CD14-positive monocyte (primary cell): Measurements from ENCODE around the gene RPE. TPM values are rescaled to one million over a fixed set of nuclear protein-coding genes. Genes with fewer than 3 reads are reported as not detected.
A peak's percentile ranks its signal among the peaks of the same experiment; 100 is the strongest.

Source experiments
- DNase-seq, 3 donors: peaks; one replicate each; pipeline ENCODE4 v3.0.0-alpha.2; 2011 to 2022
- H2AFZ ChIP-seq: 2 replicates; pipeline ENCODE4 v1.6.0; 2012; ENCODE audit warnings: mild to moderate bottlenecking, low read depth, low read length, inconsistent platforms; ENCODE audit not compliant: insufficient read depth, poor library complexity, severe bottlenecking
- H3K27ac ChIP-seq, 2 donors: 1 replicate in 1 of 2; 2 replicates in 1 of 2; pipeline ENCODE4 v1.5.1; 2012 to 2013; ENCODE audit warnings: low read length in 2 of 2, control low read depth in 1 of 2, inconsistent platforms in 1 of 2, low read depth in 1 of 2, mild to moderate bottlenecking in 1 of 2
- H3K27me3 ChIP-seq, 2 donors: one replicate each; pipeline versions ENCODE4 v1.6.0 to v1.6.1; 2011 to 2013; ENCODE audit warnings: low read length in 2 of 2; ENCODE audit not compliant: control insufficient read depth in 2 of 2, insufficient read depth in 2 of 2
- H3K36me3 ChIP-seq, 2 donors: replicated peaks in 1 of 2; 1 replicate in 1 of 2; 2 replicates in 1 of 2; pipeline versions ENCODE4 v1.5.1 to v1.6.1; 2012 to 2013; ENCODE audit warnings: low read length in 2 of 2, control low read depth in 1 of 2, inconsistent platforms in 1 of 2, mild to moderate bottlenecking in 1 of 2; ENCODE audit not compliant: insufficient read depth in 2 of 2, control insufficient read depth in 1 of 2
- H3K4me1 ChIP-seq, 2 donors: 1 replicate in 1 of 2; 2 replicates in 1 of 2; pipeline versions ENCODE4 v1.5.1 to v1.6.1; 2012 to 2013; ENCODE audit warnings: low read length in 2 of 2, control low read depth in 1 of 2, inconsistent platforms in 1 of 2, mild to moderate bottlenecking in 1 of 2, moderate library complexity in 1 of 2; ENCODE audit not compliant: insufficient read depth in 2 of 2, control insufficient read depth in 1 of 2
- H3K4me2 ChIP-seq: replicated peaks from 2 replicates; pipeline ENCODE3; 2012; ENCODE audit warnings: low read length, moderate library complexity, mild to moderate bottlenecking; ENCODE audit not compliant: poor library complexity, severe bottlenecking; ENCODE audit errors: extremely low read depth
- H3K4me3 ChIP-seq, 3 experiments: fragments of 200-600 bp in 1 of 3; sonication (generic) in 1 of 3; replicated peaks in 1 of 3; 1 replicate in 2 of 3; 2 replicates in 1 of 3; pipeline ENCODE4 v1.5.1; 2011 to 2013; ENCODE audit warnings: low read length in 3 of 3, mild to moderate bottlenecking in 3 of 3, control low read depth in 2 of 3, low read depth in 2 of 3, inconsistent platforms in 1 of 3, moderate library complexity in 1 of 3
- H3K79me2 ChIP-seq: 2 replicates; pipeline ENCODE4 v1.6.0; 2012; ENCODE audit warnings: mild to moderate bottlenecking, control low read depth, inconsistent platforms, low read length, moderate library complexity; ENCODE audit not compliant: insufficient read depth
- H3K9ac ChIP-seq: 2 replicates; pipeline ENCODE4 v1.6.0; 2017; ENCODE audit warnings: low read length, mild to moderate bottlenecking; ENCODE audit not compliant: insufficient read depth, poor library complexity, severe bottlenecking
- H3K9me3 ChIP-seq, 2 donors: replicated peaks in 1 of 2; 1 replicate in 1 of 2; 2 replicates in 1 of 2; pipeline versions ENCODE4 v1.5.1 to v1.6.1; 2012 to 2013; ENCODE audit warnings: low read length in 2 of 2, control low read depth in 1 of 2; ENCODE audit not compliant: control insufficient read depth in 1 of 2, insufficient read depth in 1 of 2
- H4K20me1 ChIP-seq: 2 replicates; pipeline ENCODE4 v1.6.0; 2012; ENCODE audit warnings: mild to moderate bottlenecking, low read length, control low read depth, moderate library complexity; ENCODE audit not compliant: insufficient read depth
- H3K27ac Mint-ChIP-seq, 7 donors: one replicate each; pipeline ENCODE4 v1.8.0; 2020; ENCODE audit warnings: mild to moderate bottlenecking in 7 of 7, mixed read lengths in 7 of 7, moderate library complexity in 6 of 7, inconsistent platforms in 2 of 7
- H3K27me3 Mint-ChIP-seq, 3 donors: one replicate each; pipeline ENCODE4 v1.8.0; 2021 to 2022; ENCODE audit warnings: low read depth in 3 of 3, mild to moderate bottlenecking in 3 of 3, mixed read lengths in 3 of 3, moderate library complexity in 3 of 3, inconsistent platforms in 1 of 3
- H3K36me3 Mint-ChIP-seq, 2 donors: one replicate each; pipeline ENCODE4 v1.8.0; 2020; ENCODE audit warnings: mixed read lengths in 2 of 2, inconsistent platforms in 1 of 2, mild to moderate bottlenecking in 1 of 2
- H3K4me1 Mint-ChIP-seq: one replicate; pipeline ENCODE4 v1.8.0; 2020; ENCODE audit warnings: mild to moderate bottlenecking, mixed read lengths
- H3K4me3 Mint-ChIP-seq, 2 donors: one replicate each; pipeline ENCODE4 v1.8.0; 2020; ENCODE audit warnings: mild to moderate bottlenecking in 2 of 2, mixed read lengths in 2 of 2, moderate library complexity in 1 of 2
- H3K9me3 Mint-ChIP-seq, 7 donors: one replicate each; pipeline ENCODE4 v1.8.0; 2020 to 2022; ENCODE audit warnings: mixed read lengths in 7 of 7, mild to moderate bottlenecking in 6 of 7, moderate library complexity in 6 of 7, inconsistent platforms in 2 of 7
- WGBS: methylation state at CpG from one replicate; pipeline ENCODE4 v1.1.5; 2013; ENCODE audit warnings: missing lambda C conversion rate; ENCODE audit not compliant: insufficient coverage; 5-methylcytosine and 5-hydroxymethylcytosine counted together
- intact Hi-C, 2 donors: fragments of 100-400 bp; cut with micrococcal nuclease; formaldehyde crosslinking; loops; one replicate each; pipeline versions ENCODE4 v1.15.0 to v1.15.1; 2023
- polyA plus RNA-seq, 3 donors: library from polyadenylated mRNA; depleted of rRNA in 1 of 3; unstranded in 2 of 3; stranded (reverse) in 1 of 3; fragments of 300-500 nt in 2 of 3; fragments of >200 nt in 1 of 3; fragmentation: Illumina TruSeq in 2 of 3; gene quantifications; 1 replicate in 2 of 3; 2 replicates in 1 of 3; pipeline ENCODE4 v1.2.3, GENCODE V29; 2012 to 2021
- TF ChIP-seq, protein P1 (sequence below): fragments of 200-600 bp; IDR thresholded peaks from one replicate; pipeline ENCODE4 v1.8.0; 2022; ENCODE audit warnings: antibody characterized with exemption, mild to moderate bottlenecking

The RPE gene
- polyA plus RNA-seq, 3 donors, result 32.3 to 38.1 (median 33.8) TPM

- Mint-ChIP-seq H3K9me3 (peaks cover 0 to 3% (median 0%) of the 10 kb centered on the region in 7 donors), H3K27ac (peak overlapping the region; percentile 73 to 93 (median 84)), H3K36me3 (peaks cover 21 to 36% of the 10 kb centered on the region in 2 donors), H3K4me3 (peak overlapping the region in 1 of 2 donors; percentile 24), H3K27me3 (no peaks in the 10 kb centered on the region), H3K4me1 (peaks cover 60% of the 10 kb centered on the region)
- H3K9me3 ChIP-seq, result no peaks in the 10 kb centered on the region
- H3K4me1 ChIP-seq, result peaks cover 46 to 55% of the 10 kb centered on the region in 2 donors
- intact Hi-C loops, result loop anchor here in 1 of 2 donors (5.0 kb wide), 1 partner anchor 167 kb away; the partner anchor contains the start of gene KANSL1L
- peak; percentile 49 to 67 (median 50) for DNase-seq
- H3K9ac ChIP-seq, result peak overlapping the region; percentile 10
- H3K27ac ChIP-seq, result peak overlapping the region; percentile 55 to 92
- WGBS, result no CpG with 5 or more reads among the region's 2 CpGs
- no peak overlapping the region for H2AFZ ChIP-seq
- H3K79me2 ChIP-seq, result peaks cover 75% of the 10 kb centered on the region
- H3K36me3 ChIP-seq, result peaks cover 10 to 30% of the 10 kb centered on the region in 2 donors
- H3K27me3 ChIP-seq, result no peaks in the 10 kb centered on the region
- peaks cover 57% of the 10 kb centered on the region for H4K20me1 ChIP-seq
- H3K4me3 ChIP-seq, result peak overlapping the region in 1 of 3 experiments; percentile 98
- peak overlapping the region; percentile 84 for H3K4me2 ChIP-seq
- TF ChIP-seq, protein P1, sequence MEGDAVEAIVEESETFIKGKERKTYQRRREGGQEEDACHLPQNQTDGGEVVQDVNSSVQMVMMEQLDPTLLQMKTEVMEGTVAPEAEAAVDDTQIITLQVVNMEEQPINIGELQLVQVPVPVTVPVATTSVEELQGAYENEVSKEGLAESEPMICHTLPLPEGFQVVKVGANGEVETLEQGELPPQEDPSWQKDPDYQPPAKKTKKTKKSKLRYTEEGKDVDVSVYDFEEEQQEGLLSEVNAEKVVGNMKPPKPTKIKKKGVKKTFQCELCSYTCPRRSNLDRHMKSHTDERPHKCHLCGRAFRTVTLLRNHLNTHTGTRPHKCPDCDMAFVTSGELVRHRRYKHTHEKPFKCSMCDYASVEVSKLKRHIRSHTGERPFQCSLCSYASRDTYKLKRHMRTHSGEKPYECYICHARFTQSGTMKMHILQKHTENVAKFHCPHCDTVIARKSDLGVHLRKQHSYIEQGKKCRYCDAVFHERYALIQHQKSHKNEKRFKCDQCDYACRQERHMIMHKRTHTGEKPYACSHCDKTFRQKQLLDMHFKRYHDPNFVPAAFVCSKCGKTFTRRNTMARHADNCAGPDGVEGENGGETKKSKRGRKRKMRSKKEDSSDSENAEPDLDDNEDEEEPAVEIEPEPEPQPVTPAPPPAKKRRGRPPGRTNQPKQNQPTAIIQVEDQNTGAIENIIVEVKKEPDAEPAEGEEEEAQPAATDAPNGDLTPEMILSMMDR, result no peak
Observed at GRCh38 chr2:210004881-210005280, 2.4 kb downstream of the RPE start.

- Histone ChIP-seq H3K4me1 (peaks cover 38 to 45% of the 10 kb centered on the region in 2 donors), H3K27me3 (no peaks in the 10 kb centered on the region), H3K4me2 (no peak overlapping the region), H3K9ac (no peak overlapping the region), H2AFZ (no peak overlapping the region), H3K9me3 (no peaks in the 10 kb centered on the region), H3K4me3 (no peak overlapping the region), H3K27ac (peak overlapping the region in 1 of 2 donors; percentile 92), H4K20me1 (peaks cover 87% of the 10 kb centered on the region), H3K79me2 (peaks cover 100% of the 10 kb centered on the region), H3K36me3 (peaks cover 35 to 60% of the 10 kb centered on the region in 2 donors)
- DNase-seq, result peak; percentile 48 to 89 (median 53)
- intact Hi-C loops, result no loop called here
- TF ChIP-seq, protein P1, result no peak
- Mint-ChIP-seq H3K27me3 (no peaks in the 10 kb centered on the region), H3K27ac (peak overlapping the region; percentile 64 to 89 (median 74)), H3K36me3 (peaks cover 36 to 55% of the 10 kb centered on the region in 2 donors), H3K4me3 (no peak overlapping the region), H3K4me1 (peaks cover 52% of the 10 kb centered on the region), H3K9me3 (no peaks in the 10 kb centered on the region)
- 38% methylated on average over 1 of the region's 2 CpGs for WGBS
Observed at GRCh38 chr2:210007895-210008294, 5.5 kb downstream of the RPE start.
